Activated CD4-positive, CD25-positive, alpha-beta regulatory T cell (primary cell): ENCODE measurements around the gene ARID5B.
"Not testable (repeated sequence)": the region's sequence is repeated elsewhere in the genome, so short reads cannot be mapped to it uniquely, and the experiment has no call there.

Source experiments
- DNase-seq, 4 experiments: peaks; one replicate each; lab custom pipeline; 2025; lab: John Stamatoyannopoulos, UW

ARID5B gene

DNA sequence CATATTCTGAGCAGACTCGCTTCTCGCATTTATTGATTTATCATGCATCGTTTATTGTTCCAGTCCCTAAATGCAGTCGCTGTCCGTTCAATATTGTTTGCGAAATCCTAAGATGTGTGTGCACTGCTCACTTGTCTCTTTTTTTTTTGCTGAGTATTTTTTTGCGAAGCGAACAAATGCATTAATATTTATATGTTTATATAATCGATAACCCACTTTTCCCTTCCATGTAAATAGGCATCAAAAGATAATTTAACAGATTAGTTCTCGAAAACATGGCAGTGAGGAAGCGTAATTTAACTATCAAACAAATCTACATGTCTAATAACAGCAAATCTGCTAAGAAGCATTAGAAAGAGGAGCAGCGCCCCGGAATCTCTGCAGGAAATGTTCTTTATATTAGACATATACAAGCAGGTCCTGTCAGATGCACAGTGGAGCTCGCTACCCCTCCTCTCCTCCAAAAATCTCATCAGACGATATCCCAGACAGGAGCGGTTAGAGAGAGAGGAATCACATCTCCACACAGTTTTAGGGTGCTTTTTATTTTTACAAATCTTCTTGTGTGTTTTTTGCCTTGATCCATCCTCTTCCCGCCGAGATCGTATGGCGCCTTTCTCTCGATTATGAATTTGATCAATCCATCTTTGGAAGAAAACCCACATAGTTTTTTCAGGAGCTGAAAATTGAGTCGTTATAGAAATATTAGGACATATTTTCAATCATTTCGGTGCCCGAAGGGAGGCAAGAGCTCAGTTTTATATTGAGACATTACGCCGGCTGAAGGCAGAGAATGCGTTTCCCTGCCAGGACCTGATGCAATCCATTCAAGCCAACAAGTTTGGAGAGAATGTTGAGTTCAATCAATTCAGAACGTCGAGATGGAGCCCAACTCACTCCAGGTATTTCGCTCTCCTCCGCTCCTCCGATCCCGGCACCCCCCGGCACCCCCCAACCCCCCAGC lies at the start of gene ARID5B:
Gene ARID5B, plus strand, starts transcription at position 871 of the 964 bp plus-strand sequence. Its CDS starts 11 bp downstream, at position 882.
- peak in 3 of 4 experiments; percentile 13 to 17 (median 15) for DNase-seq

DNA sequence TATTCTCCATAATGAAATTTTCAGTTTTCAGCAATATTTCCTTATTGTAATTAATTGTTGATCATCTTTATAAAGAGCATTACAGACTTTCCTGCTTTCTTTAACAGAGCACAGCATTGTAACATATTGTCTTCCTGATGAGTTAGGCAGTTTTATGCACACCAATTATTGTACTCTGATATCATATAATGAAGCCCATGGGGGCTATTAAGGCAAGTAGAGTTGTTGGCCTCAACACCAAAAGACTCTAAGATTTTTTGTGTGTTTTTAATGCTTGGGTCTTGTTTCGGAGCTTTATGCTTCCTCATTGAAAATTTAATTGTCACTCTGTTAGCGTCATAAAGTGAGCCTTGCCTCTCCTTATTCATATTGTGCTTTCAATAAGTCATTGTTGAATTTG lies 49.2 kb upstream of the ARID5B start:
- no peak for DNase-seq

DNA sequence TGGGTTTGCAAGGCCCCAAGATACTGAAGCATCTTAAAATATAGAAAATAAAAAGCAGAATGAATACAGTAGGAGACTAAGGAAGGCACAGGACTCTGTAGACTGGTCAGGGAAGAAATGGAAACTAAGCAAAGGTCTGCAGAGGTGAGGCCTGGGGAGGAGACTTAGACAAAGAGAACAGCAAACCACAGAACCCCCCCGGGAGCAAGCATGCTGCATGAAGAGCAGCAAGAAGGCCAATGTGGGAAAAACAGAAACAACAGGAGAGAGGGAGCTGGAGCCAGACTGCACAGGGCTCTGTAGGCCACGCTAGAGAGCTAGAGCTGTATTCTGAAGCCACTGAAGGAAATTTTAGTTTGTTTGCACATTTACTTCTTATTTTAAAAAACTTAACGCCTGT lies 45.7 kb upstream of the ARID5B start:
- DNase-seq: no peak

- no peak for DNase-seq
Observed at GRCh38 chr10:61857746-61858145, 43.8 kb upstream of the ARID5B start.

DNA sequence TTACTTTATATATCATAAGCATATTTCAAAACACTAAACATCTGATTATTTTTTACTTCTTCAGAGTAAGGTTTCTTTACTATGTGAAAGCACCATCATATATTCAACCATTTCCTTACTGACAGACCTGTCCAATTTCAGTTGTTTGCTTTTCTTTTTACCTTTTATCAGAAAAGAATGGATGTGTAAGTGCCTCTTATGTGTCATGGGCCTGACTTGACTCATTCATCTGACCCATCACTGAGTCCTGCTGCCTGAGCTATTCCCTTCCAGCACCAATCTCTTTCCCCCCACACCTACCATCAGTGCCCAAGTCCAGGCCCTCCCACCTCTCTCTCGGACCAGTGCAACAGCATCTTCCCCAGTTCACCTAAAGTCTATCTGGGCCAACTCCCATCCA lies 41.7 kb upstream of the ARID5B start:
- no peak for DNase-seq

DNA sequence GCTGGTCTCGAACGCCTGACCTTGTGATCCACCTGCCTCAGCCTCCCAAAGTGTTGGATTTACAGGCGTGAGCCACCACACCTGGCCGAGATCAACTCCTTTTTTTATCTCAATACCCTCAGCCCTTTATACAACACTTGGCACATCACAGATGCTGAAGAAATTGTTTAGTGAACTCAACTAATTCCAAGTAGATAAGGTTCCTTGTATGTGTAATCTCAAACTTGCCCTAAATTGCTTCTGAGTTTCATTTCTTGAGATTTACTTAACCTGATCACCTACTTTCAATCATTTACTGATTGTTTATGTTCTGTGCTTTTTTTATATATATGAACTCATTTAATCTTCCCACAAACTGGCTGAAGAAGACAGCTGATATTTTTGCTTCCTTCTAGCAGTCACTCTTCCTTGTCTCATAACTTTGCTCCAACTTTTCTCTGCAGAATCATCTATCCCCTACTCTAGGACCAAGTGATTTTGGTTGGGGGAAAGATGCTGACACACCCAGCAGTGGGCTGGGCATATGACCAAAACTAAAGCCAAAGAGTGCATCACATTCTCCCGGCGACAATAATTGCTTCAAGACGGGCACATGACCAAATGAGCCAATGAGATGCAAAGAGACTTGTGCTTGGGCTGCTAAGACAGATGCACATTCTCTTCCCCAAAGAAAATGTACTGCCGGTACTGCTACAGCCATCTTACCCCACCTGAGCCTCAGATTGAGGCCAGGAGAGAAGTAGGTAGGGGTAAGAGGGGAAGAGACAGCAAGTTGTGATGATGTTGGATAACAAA lies 40.3 kb upstream of the ARID5B start:
- no peak for DNase-seq

DNA sequence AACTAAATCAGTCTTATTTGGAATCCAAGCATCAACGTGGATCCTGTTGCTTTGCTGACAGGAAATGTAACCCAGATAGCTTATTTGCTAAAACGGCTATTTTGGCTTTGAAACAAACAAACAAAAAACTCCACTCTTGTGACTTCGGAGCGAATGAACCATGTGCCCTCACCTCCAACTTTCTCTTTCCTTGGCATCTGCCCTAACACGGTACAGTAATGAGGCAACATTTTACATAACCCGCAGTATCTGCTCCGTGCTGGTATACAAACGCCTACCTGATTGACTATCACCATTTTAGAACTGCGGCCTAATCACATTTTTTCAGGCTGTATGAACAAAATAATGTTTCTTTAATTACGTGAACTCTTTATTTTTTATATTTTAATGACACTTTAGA lies 37.5 kb upstream of the ARID5B start:
- DNase-seq: no peak

GRCh38 chr10:61866700-61867368 lies 34.7 kb upstream of the ARID5B start:
- DNase-seq: no peak

DNA sequence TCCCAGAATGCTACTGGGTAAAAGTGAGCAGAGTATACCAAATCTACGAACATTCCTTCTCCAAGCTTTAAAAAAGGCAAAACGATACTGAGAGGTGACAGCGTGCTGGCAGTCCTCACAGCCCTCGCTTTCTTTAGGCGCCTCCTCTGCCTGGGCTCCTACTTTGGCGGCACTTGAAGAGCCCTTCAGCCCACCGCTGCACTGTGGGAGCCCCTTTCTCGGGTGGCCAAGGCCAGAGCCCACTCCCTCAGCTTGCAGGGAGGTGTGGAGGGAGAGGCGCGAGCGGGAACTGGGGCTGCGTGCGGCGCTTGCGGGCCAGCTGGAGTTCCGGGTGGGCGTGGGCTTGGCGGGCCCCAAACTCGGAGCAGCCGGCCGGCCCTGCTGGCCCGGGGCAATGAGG lies 34.1 kb upstream of the ARID5B start:
- DNase-seq: not testable (repeated sequence)

- DNase-seq: peak; percentile 9 to 30 (median 18)
Observed at GRCh38 chr10:61867817-61868216, 33.7 kb upstream of the ARID5B start.

- DNase-seq: no peak
Observed at GRCh38 chr10:61869041-61869675, 32.3 kb upstream of the ARID5B start.

DNA sequence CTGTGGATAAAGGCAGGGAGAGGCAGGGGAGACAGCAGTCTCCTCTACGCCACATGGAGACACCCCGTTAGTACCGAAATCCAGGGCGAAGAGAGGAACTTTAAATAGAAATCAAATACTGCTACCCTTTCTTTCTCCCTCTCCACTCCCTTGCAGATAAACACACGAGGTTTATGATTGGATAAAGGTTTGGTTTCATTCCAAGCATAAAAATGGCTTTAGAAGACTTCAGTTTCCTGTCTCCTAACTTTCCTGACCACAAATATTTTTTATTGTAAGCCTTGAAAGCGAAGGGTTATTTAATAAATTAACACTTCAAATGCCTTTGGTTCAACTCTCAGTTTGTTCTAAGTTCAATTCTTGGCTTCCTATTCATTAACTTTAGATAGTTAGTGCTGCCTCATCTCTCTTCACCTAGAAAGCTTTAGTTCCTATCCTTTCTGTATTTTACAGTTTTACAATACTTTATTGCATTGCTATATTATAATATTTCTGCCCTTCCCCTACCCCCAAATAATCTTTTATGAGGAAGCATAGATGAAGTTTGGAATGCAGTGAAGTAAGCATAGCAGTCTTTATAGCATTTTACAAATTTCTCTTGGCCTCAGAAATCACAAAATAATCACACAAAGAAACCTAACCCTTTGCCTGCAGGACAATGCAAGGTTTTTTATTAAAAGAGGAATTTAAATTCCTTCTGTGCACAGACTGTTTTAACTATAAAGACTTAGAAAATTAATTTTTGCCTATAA lies 31.5 kb upstream of the ARID5B start:
- no peak for DNase-seq

- DNase-seq: no peak
Observed at GRCh38 chr10:61870526-61870895, 31.0 kb upstream of the ARID5B start.

- DNase-seq: no peak
Observed at GRCh38 chr10:61871487-61871886, 30.0 kb upstream of the ARID5B start.

- DNase-seq: no peak
Observed at GRCh38 chr10:61877887-61878739, 23.4 kb upstream of the ARID5B start.

DNA sequence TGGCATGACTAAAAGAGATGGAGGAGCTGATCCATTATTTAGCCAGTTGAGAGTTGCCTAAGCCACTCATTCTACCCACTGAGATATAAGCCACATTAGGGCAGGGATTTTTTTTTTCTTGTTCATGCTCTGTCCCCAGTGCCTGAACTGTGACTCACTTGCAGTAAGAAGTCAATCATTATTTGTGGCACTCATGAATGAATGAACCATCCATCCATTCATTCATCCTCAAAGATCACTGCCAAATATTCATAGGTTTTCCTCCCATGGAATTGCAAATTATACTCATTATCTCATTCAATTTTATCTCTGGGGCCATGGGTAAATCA lies 22.8 kb upstream of the ARID5B start:
- DNase-seq: no peak

GRCh38 chr10:61882621-61883370 lies 18.7 kb upstream of the ARID5B start:
- peak in 2 of 4 experiments; percentile 31 to 35 for DNase-seq

DNA sequence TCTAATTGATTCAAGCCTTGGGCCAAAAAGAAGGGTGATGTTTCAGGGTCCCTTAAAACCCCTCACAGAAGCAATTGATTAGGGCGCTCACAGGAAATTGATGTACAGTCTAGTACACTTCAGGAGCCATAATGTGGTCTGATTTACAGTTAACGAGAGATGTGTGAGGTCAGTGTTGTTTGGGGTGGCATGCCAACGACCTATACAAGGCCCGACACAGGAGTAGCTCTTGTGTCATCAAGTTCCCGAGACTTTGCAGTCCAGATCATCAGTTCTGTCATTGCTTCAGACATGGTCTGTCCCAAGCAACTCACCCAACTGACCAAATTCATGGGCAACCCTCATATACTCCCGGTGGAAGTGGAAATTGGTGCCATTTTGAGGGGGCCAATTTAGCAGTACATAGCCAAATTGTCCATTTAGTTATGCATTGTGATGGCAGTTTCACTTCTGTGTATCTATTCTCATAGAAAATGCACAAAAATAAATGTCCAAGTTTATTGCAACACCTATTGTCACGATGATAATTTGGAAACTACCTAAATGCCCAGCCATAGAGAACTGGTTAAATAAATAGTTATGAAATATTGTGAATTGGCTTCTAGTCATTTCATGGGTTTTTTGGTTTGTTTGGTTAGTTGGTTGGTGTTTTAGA lies 18.0 kb upstream of the ARID5B start:
- no peak for DNase-seq

GRCh38 chr10:61887772-61888171 lies 13.7 kb upstream of the ARID5B start:
- no peak for DNase-seq
